K562 (cell line): ENCODE measurements around the gene PPM1H. TPM values are rescaled to one million over a fixed set of nuclear protein-coding genes. Genes with fewer than 3 reads are reported as not detected.
A peak's percentile ranks its signal among the peaks of the same experiment; 100 is the strongest.

Experiments
- ATAC-seq: fragments of 200-7000 bp; cut with Tn5 transposase; 3 replicates; pipeline ENCODE4 v1.9.1; 2020; ENCODE audit warnings: moderate library complexity
- BruUV-seq: library from RNA; stranded (reverse); fragments of 400-500 nt; replicated peaks from 2 replicates; lab custom pipeline; 2021; lab: Mats Ljungman, UMichigan
- CTCF ChIA-PET: fragments of 300-600 bp; formaldehyde crosslinking; extraction: SDS; loops from one replicate; lab custom pipeline; 2021; ENCODE audit warnings: low intra/inter-chr PET ratio; lab: Yijun Ruan, JAX
- POLR2A ChIA-PET: fragments of 300-600, 350-650 bp; sonication (Branson Sonifier 250); formaldehyde crosslinking; extraction: SDS; loops from one replicate; lab custom pipeline; 2021; ENCODE audit warnings: antibody characterized with exemption, inconsistent platforms; lab: Yijun Ruan, JAX
- DNase-seq, 4 experiments: peaks; one replicate each; pipeline versions ENCODE4 v3.0.0 to v3.0.0-alpha.2; 2011 to 2018; ENCODE audit warnings: low spot score in 3 of 4, mixed read lengths in 3 of 4; ENCODE audit errors: extremely low read depth in 1 of 4
- FAIRE-seq: peaks from 2 replicates; lab custom pipeline; 2011; peaks lifted over from hg19 to GRCh38; lab: Jason Lieb, UNC
- H2AFZ ChIP-seq: 2 replicates; pipeline ENCODE4 v1.6.0; 2011; ENCODE audit warnings: low read depth, low read length, control low read depth, inconsistent platforms
- H3K27ac ChIP-seq: fragments of 200-600 bp; 3 replicates; pipeline ENCODE4 v1.8.0; 2011; ENCODE audit warnings: low read depth, mild to moderate bottlenecking, control low read depth, inconsistent platforms, low read length, moderate library complexity, mixed read lengths; ENCODE audit errors: extremely low read depth
- H3K27me3 ChIP-seq, 2 experiments: fragments of 300-600 bp in 1 of 2; 2 replicates in 1 of 2; 3 replicates in 1 of 2; pipeline versions ENCODE4 v1.6.0 to v1.8.0; 2011; ENCODE audit warnings: inconsistent platforms in 2 of 2, low read length in 2 of 2, mild to moderate bottlenecking in 1 of 2, mixed read lengths in 1 of 2, moderate library complexity in 1 of 2; ENCODE audit not compliant: control insufficient read depth in 2 of 2, insufficient read depth in 2 of 2
- H3K36me3 ChIP-seq: fragments of 300-600 bp; 3 replicates; pipeline ENCODE4 v1.8.0; 2011; ENCODE audit warnings: mild to moderate bottlenecking, low read length, inconsistent platforms; ENCODE audit not compliant: control insufficient read depth, insufficient read depth
- H3K4me1 ChIP-seq, 2 experiments: fragments of 200-600 bp in 1 of 2; replicated peaks in 1 of 2; 2 replicates in 1 of 2; 3 replicates in 1 of 2; pipeline versions ENCODE4 v1.5.1 to v1.8.0; 2011; ENCODE audit warnings: inconsistent platforms in 2 of 2, low read length in 2 of 2, mild to moderate bottlenecking in 1 of 2, mixed read lengths in 1 of 2, moderate library complexity in 1 of 2; ENCODE audit not compliant: control insufficient read depth in 2 of 2, insufficient read depth in 2 of 2
- H3K4me2 ChIP-seq: 2 replicates; pipeline ENCODE4 v1.6.1; 2011; ENCODE audit warnings: low read length, control low read depth, inconsistent platforms, mixed read lengths; ENCODE audit not compliant: insufficient read depth
- H3K4me3 ChIP-seq: fragments of 200-600 bp; sonication (generic), shearing (Covaris generic); 2 replicates; pipeline ENCODE4 v1.5.1; 2016; ENCODE audit warnings: control low read depth, inconsistent platforms
- H3K79me2 ChIP-seq: fragments of 200-600 bp; 3 replicates; pipeline ENCODE4 v1.8.0; 2011; ENCODE audit warnings: low read length, inconsistent platforms; ENCODE audit not compliant: control insufficient read depth, insufficient read depth
- H3K9ac ChIP-seq, 2 experiments: 2 replicates each; pipeline versions ENCODE4 v1.6.0 to v1.6.1; 2011; ENCODE audit warnings: low read depth in 2 of 2, low read length in 2 of 2, control low read depth in 1 of 2, inconsistent platforms in 1 of 2, mild to moderate bottlenecking in 1 of 2, mixed read lengths in 1 of 2; ENCODE audit not compliant: insufficient read depth in 1 of 2
- H3K9me1 ChIP-seq: one replicate; pipeline ENCODE4 v1.6.0; 2011; ENCODE audit warnings: inconsistent platforms, mild to moderate bottlenecking, low read length, moderate library complexity; ENCODE audit not compliant: control insufficient read depth, insufficient read depth
- H3K9me3 ChIP-seq: replicated peaks from 2 replicates; pipeline ENCODE4 v1.5.1; 2011; ENCODE audit warnings: low read depth, low read length, inconsistent platforms; ENCODE audit not compliant: control insufficient read depth, insufficient read depth
- H4K20me1 ChIP-seq: replicated peaks from 2 replicates; pipeline ENCODE4 v1.6.1; 2011; ENCODE audit warnings: low read length, inconsistent platforms, mixed read lengths; ENCODE audit not compliant: control insufficient read depth, insufficient read depth
- CTBP1 ChIP-seq: fragments of 450-650 bp; IDR thresholded peaks from 2 replicates; pipeline ENCODE4 v1.6.1; 2016; ENCODE audit warnings: borderline replicate concordance
- DACH1 ChIP-seq: fragments of 450-650 bp; IDR thresholded peaks from 2 replicates; pipeline ENCODE4 v1.6.1; 2018; ENCODE audit not compliant: partially characterized antibody
- FIP1L1 ChIP-seq: fragments of 200-400 bp; formaldehyde crosslinking; IDR thresholded peaks from 2 replicates; pipeline ENCODE4 v1.6.1; 2018; ENCODE audit warnings: mild to moderate bottlenecking, low read depth, low read length; ENCODE audit not compliant: poor library complexity, severe bottlenecking
- MCM2 ChIP-seq: fragments of 450-650 bp; IDR thresholded peaks from 2 replicates; pipeline ENCODE4 v1.6.1; 2017; ENCODE audit warnings: low read depth, mild to moderate bottlenecking
- NCOR1 ChIP-seq: fragments of 450-650 bp; IDR thresholded peaks from 2 replicates; pipeline ENCODE4 v1.6.1; 2016; ENCODE audit warnings: mild to moderate bottlenecking, moderate library complexity
- SIN3B ChIP-seq: fragments of 450-650 bp; IDR thresholded peaks from 2 replicates; pipeline ENCODE4 v1.6.1; 2017; ENCODE audit warnings: low read depth, mild to moderate bottlenecking, moderate library complexity
- ZNF121 ChIP-seq: sonication (generic); formaldehyde crosslinking; conservative IDR thresholded peaks from 2 replicates; pipeline ENCODE4 v1.8.0; 2022; ENCODE audit warnings: missing genetic modification reagents
- ZNF224 ChIP-seq: sonication (generic); formaldehyde crosslinking; IDR thresholded peaks from 2 replicates; pipeline ENCODE4 v1.8.0; 2022; ENCODE audit warnings: mild to moderate bottlenecking, missing genetic modification reagents
- WGBS: fragments of 100-300 bp; shearing (Covaris generic); methylation state at CpG from one replicate; pipeline ENCODE4 v1.1.6; 2016; ENCODE audit warnings: low coverage, mixed read lengths; ENCODE audit not compliant: insufficient coverage; ENCODE audit errors: missing lambda C conversion rate; 5-methylcytosine and 5-hydroxymethylcytosine counted together
- in situ Hi-C: fragments of 300-500 bp; cut with MboI; formaldehyde crosslinking; loops from 4 replicates; pipeline ENCODE4 v1.15.0; 2018; ENCODE audit warnings: inconsistent platforms, mixed read lengths
- intact Hi-C: fragments of 100-400 bp; cut with micrococcal nuclease; formaldehyde crosslinking; loops from 2 replicates; pipeline ENCODE4 v1.14.2; 2022
- polyA plus RNA-seq, 8 experiments: library from polyadenylated mRNA; depleted of rRNA in 4 of 8; stranded (reverse) in 5 of 8; unstranded in 3 of 8; fragments of >200 nt; fragmentation: Nextera tagmentation in 2 of 8; fragmentation: Illumina TruSeq in 1 of 8; extraction: Ambion mirVana in 2 of 8; extraction: Trizol in 1 of 8; gene quantifications; 2 replicates each; pipeline versions ENCODE4 v1.2.1 to v1.2.3, GENCODE V29; 2011 to 2014; ENCODE audit warnings: inconsistent platforms in 1 of 8, missing spikeins in 1 of 8
- total RNA-seq, 7 experiments: library from RNA; depleted of rRNA in 6 of 7; stranded (reverse); fragments of >200 nt in 6 of 7; fragmentation: Illumina TruSeq in 2 of 7; extraction: Trizol in 2 of 7; gene quantifications; 2 replicates each; pipeline versions ENCODE4 v1.2.1 to v1.2.3, GENCODE V29; 2011 to 2021; ENCODE audit warnings: low replicate concordance in 1 of 7
- TF ChIP-seq, protein P1 (sequence below): fragments of 250-450 bp; sonication (Bioruptor Pico); IDR thresholded peaks from 2 replicates; pipeline ENCODE4 v1.8.0; 2022; ENCODE audit warnings: moderate library complexity, mild to moderate bottlenecking, inconsistent platforms
- TF ChIP-seq, protein P2 (sequence below): fragments of 250-450 bp; sonication (Bioruptor Pico); IDR thresholded peaks from 2 replicates; pipeline ENCODE4 v1.4.0; 2020; ENCODE audit warnings: mild to moderate bottlenecking
- TF ChIP-seq, protein P3 (sequence below): fragments of 450-650 bp; formaldehyde crosslinking; IDR thresholded peaks from 2 replicates; pipeline ENCODE4 v1.4.0; 2022; ENCODE audit warnings: mild to moderate bottlenecking, moderate library complexity
- TF ChIP-seq, protein P4 (sequence below): sonication (generic); IDR thresholded peaks from 2 replicates; pipeline ENCODE4 v1.6.1; 2016
- TF ChIP-seq, protein P5 (sequence below), 2 experiments: fragments of 250-450 bp in 1 of 2; fragments of 450-650 bp in 1 of 2; sonication (Bioruptor Pico) in 1 of 2; IDR thresholded peaks; 2 replicates each; pipeline versions ENCODE4 v1.6.1 to v1.8.0; 2016 to 2021; ENCODE audit warnings: mild to moderate bottlenecking in 2 of 2, moderate library complexity in 2 of 2, missing compliant biosample characterization in 1 of 2, missing genetic modification characterization in 1 of 2
- TF ChIP-seq, protein P6 (sequence below): fragments of 250-450 bp; sonication (Bioruptor Pico); IDR thresholded peaks from 2 replicates; pipeline ENCODE4 v1.5.0; 2021

Gene PPM1H
- total and polyA plus RNA-seq, 9 of the 15 experiments (the other 6 are each of a cell fraction or from before 2014, with no cell fraction given), result 5.3 to 29.3 (median 11.3) TPM

DNA sequence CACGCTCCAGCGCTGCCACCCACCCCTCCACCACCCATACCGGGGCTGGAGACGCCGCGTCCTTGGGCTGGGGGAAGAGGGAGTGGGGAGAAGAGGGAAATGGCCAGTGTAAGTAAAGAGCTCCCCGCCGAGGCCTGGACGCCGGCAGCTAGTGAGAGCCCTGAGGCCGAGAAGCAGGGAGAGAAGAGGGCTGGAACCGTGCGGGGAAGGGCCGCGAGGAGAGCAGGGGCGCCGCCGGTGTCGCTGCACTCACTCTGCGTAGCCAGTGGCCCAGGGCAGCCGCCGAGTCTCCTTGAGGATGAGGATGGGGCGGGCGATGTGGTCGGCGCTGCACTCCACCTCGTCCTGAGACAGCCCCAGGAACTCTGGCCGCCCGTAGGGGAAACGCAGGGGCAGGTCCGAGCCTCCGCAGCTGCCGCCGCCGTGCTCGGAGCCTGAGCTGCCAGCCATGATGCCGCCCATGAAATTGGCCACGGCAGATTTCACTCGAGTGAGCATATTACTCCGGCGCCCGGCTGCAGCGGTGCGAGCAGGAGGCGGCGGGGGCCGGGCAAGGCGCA, 631 bp downstream of the PPM1H start:
- Histone ChIP-seq H3K9me3 (no peaks in the 10 kb centered on the region), H3K9ac (peak overlapping the region; percentile 59 to 88; a peak in 3 of 4 replicates), H3K36me3 (no peaks in the 10 kb centered on the region), H3K27ac (peak overlapping the region; percentile 67), H2AFZ (peak overlapping the region; percentile 91), H4K20me1 (no peaks in the 10 kb centered on the region), H3K4me1 (peaks cover 10 to 24% of the 10 kb centered on the region in 2 experiments; a peak in 4 of 5 replicates), H3K4me3 (peak overlapping the region; percentile 72), H3K27me3 (peaks cover 0 to 7% of the 10 kb centered on the region in 2 experiments; a peak in 1 of 5 replicates), H3K9me1 (no peaks in the 10 kb centered on the region), H3K79me2 (peaks cover 47% of the 10 kb centered on the region), H3K4me2 (peak overlapping the region; percentile 77)
- WGBS, result 2% methylated on average over 38 of the region's 48 CpGs
- ChIA-PET CTCF (interaction anchor here (0.7 to 1.1 kb wide), 2 partner anchors 140 to 1024 kb away, joined by 3 read pairs; no protein-coding TSS in a partner anchor), POLR2A (interaction anchor here (0.7 to 2.9 kb wide), 7 partner anchors 10 to 33 kb away, joined by 3 to 11 read pairs (median 4); no protein-coding TSS in a partner anchor)
- no TSS peak for BruUV-seq
- intact Hi-C loops (loop anchor here (2.0 to 5.0 kb wide), 3 partner anchors 42 to 133 kb away; no protein-coding TSS in a partner anchor), in situ Hi-C loops (no loop called here)
- DNase-seq, result peak; percentile 38 to 54 (median 44)
- no peak for FAIRE-seq
- peak; percentile 78 for ATAC-seq
- TF ChIP-seq, protein P1, sequence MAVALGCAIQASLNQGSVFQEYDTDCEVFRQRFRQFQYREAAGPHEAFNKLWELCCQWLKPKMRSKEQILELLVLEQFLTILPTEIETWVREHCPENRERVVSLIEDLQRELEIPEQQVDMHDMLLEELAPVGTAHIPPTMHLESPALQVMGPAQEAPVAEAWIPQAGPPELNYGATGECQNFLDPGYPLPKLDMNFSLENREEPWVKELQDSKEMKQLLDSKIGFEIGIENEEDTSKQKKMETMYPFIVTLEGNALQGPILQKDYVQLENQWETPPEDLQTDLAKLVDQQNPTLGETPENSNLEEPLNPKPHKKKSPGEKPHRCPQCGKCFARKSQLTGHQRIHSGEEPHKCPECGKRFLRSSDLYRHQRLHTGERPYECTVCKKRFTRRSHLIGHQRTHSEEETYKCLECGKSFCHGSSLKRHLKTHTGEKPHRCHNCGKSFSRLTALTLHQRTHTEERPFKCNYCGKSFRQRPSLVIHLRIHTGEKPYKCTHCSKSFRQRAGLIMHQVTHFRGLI (CRISPR knock-in tag), result no peak
- TF ChIP-seq, protein P2, sequence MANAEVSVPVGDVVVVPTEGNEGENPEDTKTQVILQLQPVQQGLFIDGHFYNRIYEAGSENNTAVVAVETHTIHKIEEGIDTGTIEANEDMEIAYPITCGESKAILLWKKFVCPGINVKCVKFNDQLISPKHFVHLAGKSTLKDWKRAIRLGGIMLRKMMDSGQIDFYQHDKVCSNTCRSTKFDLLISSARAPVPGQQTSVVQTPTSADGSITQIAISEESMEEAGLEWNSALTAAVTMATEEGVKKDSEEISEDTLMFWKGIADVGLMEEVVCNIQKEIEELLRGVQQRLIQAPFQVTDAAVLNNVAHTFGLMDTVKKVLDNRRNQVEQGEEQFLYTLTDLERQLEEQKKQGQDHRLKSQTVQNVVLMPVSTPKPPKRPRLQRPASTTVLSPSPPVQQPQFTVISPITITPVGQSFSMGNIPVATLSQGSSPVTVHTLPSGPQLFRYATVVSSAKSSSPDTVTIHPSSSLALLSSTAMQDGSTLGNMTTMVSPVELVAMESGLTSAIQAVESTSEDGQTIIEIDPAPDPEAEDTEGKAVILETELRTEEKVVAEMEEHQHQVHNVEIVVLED, result no peak
- TF ChIP-seq, protein P3, sequence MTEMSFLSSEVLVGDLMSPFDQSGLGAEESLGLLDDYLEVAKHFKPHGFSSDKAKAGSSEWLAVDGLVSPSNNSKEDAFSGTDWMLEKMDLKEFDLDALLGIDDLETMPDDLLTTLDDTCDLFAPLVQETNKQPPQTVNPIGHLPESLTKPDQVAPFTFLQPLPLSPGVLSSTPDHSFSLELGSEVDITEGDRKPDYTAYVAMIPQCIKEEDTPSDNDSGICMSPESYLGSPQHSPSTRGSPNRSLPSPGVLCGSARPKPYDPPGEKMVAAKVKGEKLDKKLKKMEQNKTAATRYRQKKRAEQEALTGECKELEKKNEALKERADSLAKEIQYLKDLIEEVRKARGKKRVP (CRISPR knock-in tag), result no peak
- TF ChIP-seq FIP1L1 (no peak), DACH1 (no peak), ZNF121 (no peak), NCOR1 (no peak), ZNF224 (CRISPR knock-in tag) (no peak), MCM2 (no peak), CTBP1 (no peak), SIN3B (no peak)
- TF ChIP-seq, protein P4, sequence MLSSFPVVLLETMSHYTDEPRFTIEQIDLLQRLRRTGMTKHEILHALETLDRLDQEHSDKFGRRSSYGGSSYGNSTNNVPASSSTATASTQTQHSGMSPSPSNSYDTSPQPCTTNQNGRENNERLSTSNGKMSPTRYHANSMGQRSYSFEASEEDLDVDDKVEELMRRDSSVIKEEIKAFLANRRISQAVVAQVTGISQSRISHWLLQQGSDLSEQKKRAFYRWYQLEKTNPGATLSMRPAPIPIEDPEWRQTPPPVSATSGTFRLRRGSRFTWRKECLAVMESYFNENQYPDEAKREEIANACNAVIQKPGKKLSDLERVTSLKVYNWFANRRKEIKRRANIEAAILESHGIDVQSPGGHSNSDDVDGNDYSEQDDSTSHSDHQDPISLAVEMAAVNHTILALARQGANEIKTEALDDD, result no peak
- TF ChIP-seq, protein P5, sequence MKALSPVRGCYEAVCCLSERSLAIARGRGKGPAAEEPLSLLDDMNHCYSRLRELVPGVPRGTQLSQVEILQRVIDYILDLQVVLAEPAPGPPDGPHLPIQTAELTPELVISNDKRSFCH (CRISPR knock-in tag; IDR thresholded peaks at IDR 0.05), result no peak
- TF ChIP-seq, protein P5 (tag; IDR thresholded peaks at IDR 0.05), result no peak
- TF ChIP-seq, protein P6, sequence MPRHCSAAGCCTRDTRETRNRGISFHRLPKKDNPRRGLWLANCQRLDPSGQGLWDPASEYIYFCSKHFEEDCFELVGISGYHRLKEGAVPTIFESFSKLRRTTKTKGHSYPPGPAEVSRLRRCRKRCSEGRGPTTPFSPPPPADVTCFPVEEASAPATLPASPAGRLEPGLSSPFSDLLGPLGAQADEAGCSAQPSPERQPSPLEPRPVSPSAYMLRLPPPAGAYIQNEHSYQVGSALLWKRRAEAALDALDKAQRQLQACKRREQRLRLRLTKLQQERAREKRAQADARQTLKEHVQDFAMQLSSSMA (CRISPR knock-in tag), result 0 out of 2 replicates have a peak, but pooled peaks have one; percentile 49
